Measurements from ENCODE around the gene WWOX. TPM values are rescaled to one million over a fixed set of nuclear protein-coding genes. Genes with fewer than 3 reads are reported as not detected.

The WWOX gene
- total and polyA plus RNA-seq, 2 donors (not counting 3 experiments of a cell fraction or from before 2014, with no cell fraction given): 6.2 to 12.5 TPM

GRCh38 chr16:78294538-78295225 lies 195.2 kb downstream of the WWOX start:
- no peak for FAIRE-seq
- H3K4me3 ChIP-seq (replicated peaks in 1 of 3; ENCODE audit: insufficient read depth in 1 of 3, low read depth in 1 of 3, low read length in 3 of 3): no peak overlapping the region
- no TSS peak for BruUV-seq (replicated peaks)
- DNase-seq (ENCODE audit: low read depth, low spot score): no peak
- no peaks in the 10 kb centered on the region for H3K9me1 ChIP-seq (replicated peaks; ENCODE audit: control insufficient read depth, extremely low read depth, insufficient read depth, low read length)
- H3K9ac ChIP-seq (replicated peaks; ENCODE audit: extremely low read depth, insufficient read depth, low read length): no peak overlapping the region
- no peak overlapping the region for H3K4me2 ChIP-seq (ENCODE audit: insufficient read depth, low read length)
- H3K4me1 ChIP-seq (ENCODE audit: control insufficient read depth, extremely low read depth, insufficient read depth, low read length): no peaks in the 10 kb centered on the region
- no peak overlapping the region for H2AFZ ChIP-seq (ENCODE audit: low read depth, low read length)
- dilution Hi-C loops (cut with MboI; ENCODE audit: extremely low pct_ligation_motif_present, low sequenced_read_pairs) (no loop called here), intact Hi-C loops (cut with micrococcal nuclease) (no loop called here)
- CTCF ChIA-PET: no interaction called here
- no peaks in the 10 kb centered on the region for H3K9me3 ChIP-seq (replicated peaks; ENCODE audit: control insufficient read depth, insufficient read depth, low read length)
- no peaks in the 10 kb centered on the region for H3K79me2 ChIP-seq (ENCODE audit: control insufficient read depth, insufficient read depth, low read length)
- POLR2A ChIA-PET: no interaction called here
- no peak overlapping the region for H3K27ac ChIP-seq (ENCODE audit: insufficient read depth, low read depth, low read length)
- TF ChIP-seq MAX (IDR thresholded peaks at IDR 0.05; ENCODE audit: insufficient read depth, insufficient read length): no peak
- no peak for TF ChIP-seq POLR2AphosphoS5 (IDR thresholded peaks at IDR 0.05; ENCODE audit: insufficient read depth, low read depth, low read length)
- TF ChIP-seq GATA2 (IDR thresholded peaks at IDR 0.05; ENCODE audit: insufficient read depth, insufficient read length, low read depth, low read length): no peak
- TF ChIP-seq POLR2A (IDR thresholded peaks at IDR 0.05; ENCODE audit: low read depth, low read length): no peak
- TF ChIP-seq MYC (IDR thresholded peaks at IDR 0.05; ENCODE audit: low read depth, low read length): no peak
- TF ChIP-seq FOS (IDR thresholded peaks at IDR 0.05; ENCODE audit: borderline replicate concordance, insufficient read depth, low read length): no peak
- TF ChIP-seq EZH2 (IDR thresholded peaks at IDR 0.05; ENCODE audit: borderline replicate concordance, low read depth, low read length, severe bottlenecking): no peak
- TF ChIP-seq JUN (IDR thresholded peaks at IDR 0.05; ENCODE audit: borderline replicate concordance, insufficient read depth, insufficient read length, low read depth): no peak
- TF ChIP-seq CTCF (IDR thresholded peaks at IDR 0.05; ENCODE audit: extremely low read depth in 1 of 2, insufficient read depth in 1 of 2, low read depth in 1 of 2, low read length in 2 of 2): no peak
- H4K20me1 ChIP-seq (replicated peaks; ENCODE audit: control insufficient read depth, extremely low read depth, insufficient read depth, low read length): no peaks in the 10 kb centered on the region
- no peaks in the 10 kb centered on the region for H3K27me3 ChIP-seq (ENCODE audit: control insufficient read depth in 2 of 2, insufficient read depth in 2 of 2, low read length in 2 of 2)
- no peaks in the 10 kb centered on the region for H3K36me3 ChIP-seq (ENCODE audit: control insufficient read depth in 2 of 2, extremely low read depth in 1 of 2, insufficient read depth in 2 of 2, low read length in 2 of 2)
